Right lobe of liver (tissue), 6 donors: Measurements from ENCODE around the gene PTPRN2. TPM values are rescaled to one million over a fixed set of nuclear protein-coding genes. Genes with fewer than 3 reads are reported as not detected.

Experiments used
- ATAC-seq, 4 donors: fragments of 200-7000 bp; cut with Tn5 transposase; one replicate each; pipeline ENCODE4 v1.9.1; 2020; ENCODE audit warnings: mild to moderate bottlenecking in 4 of 4, moderate library complexity in 4 of 4
- DNase-seq, 3 donors: peaks; one replicate each; pipeline ENCODE4 v3.0.0-alpha.2; 2020
- H3K27ac ChIP-seq, 3 donors: fragments of 200-600 bp; one replicate each; pipeline ENCODE4 v1.8.0; 2022
- H3K27me3 ChIP-seq, 2 donors: fragments of 200-600 bp; one replicate each; pipeline ENCODE4 v1.8.0; 2022
- H3K36me3 ChIP-seq, 4 donors: fragments of 200-600 bp; sonication (generic) in 1 of 4; one replicate each; pipeline versions ENCODE4 v1.5.1 to v1.8.0; 2017 to 2022; ENCODE audit warnings: control low read depth in 1 of 4
- H3K4me1 ChIP-seq, 4 donors: fragments of 200-600 bp; sonication (generic) in 1 of 4; one replicate each; pipeline versions ENCODE4 v1.5.1 to v1.8.0; 2017 to 2022; ENCODE audit warnings: control low read depth in 1 of 4
- H3K4me3 ChIP-seq, 3 donors: fragments of 200-600 bp; one replicate each; pipeline ENCODE4 v1.8.0; 2022
- H3K9me3 ChIP-seq, 4 donors: fragments of 200-600 bp; sonication (generic) in 1 of 4; one replicate each; pipeline versions ENCODE4 v1.5.1 to v1.8.0; 2017 to 2022; ENCODE audit warnings: control low read depth in 1 of 4
- POLR2A ChIP-seq: fragments of 450-650 bp; IDR thresholded peaks from one replicate; pipeline ENCODE4 v1.6.1; 2017; ENCODE audit warnings: antibody characterized with exemption, mild to moderate bottlenecking
- WGBS: methylation state at CpG from one replicate; pipeline ENCODE4 v1.1.6; 2018; ENCODE audit warnings: low coverage, low lambda C conversion rate; ENCODE audit not compliant: insufficient coverage; ENCODE audit errors: missing lambda C conversion rate; 5-methylcytosine and 5-hydroxymethylcytosine counted together
- intact Hi-C, 2 donors: fragments of 100-400 bp; cut with DNase I; formaldehyde crosslinking; loops; one replicate each; pipeline versions ENCODE4 v1.11.2 to v1.14.1; 2022
- total RNA-seq, 6 experiments: library from RNA; depleted of rRNA in 2 of 6; stranded (reverse); fragments of >200 nt in 2 of 6; fragmentation: NEBNext Ultra II Directional in 3 of 6; extraction: Animal tissue kit (Norgen Biotek cat#: 25700) in 3 of 6; gene quantifications; one replicate each; pipeline versions ENCODE4 v1.1.0 to v1.2.4, GENCODE V29; 2016 to 2023
- TF ChIP-seq, protein P1 (sequence below), 4 donors: fragments of 200-600 bp in 3 of 4; fragments of 450-650 bp in 1 of 4; IDR thresholded peaks; one replicate each; pipeline versions ENCODE4 v1.5.1 to v1.8.0; 2016 to 2022; ENCODE audit warnings: antibody characterized with exemption in 4 of 4, mild to moderate bottlenecking in 2 of 4
- donor health status: DM: no; HTN: yes; CAD: no.
- donor health status: DM: no; HTN: no; CAD: no.
- donor health status: DM: no; HTN: no; CAD: no.
- donor health status: DM: no; HTN: yes; CAD: no.
- donor health status: DM: no; HTN: yes; CAD: no.

Gene PTPRN2
- total RNA-seq, 6 experiments from 2014 or later: 0.15 to 0.87 (median 0.67) TPM

DNA sequence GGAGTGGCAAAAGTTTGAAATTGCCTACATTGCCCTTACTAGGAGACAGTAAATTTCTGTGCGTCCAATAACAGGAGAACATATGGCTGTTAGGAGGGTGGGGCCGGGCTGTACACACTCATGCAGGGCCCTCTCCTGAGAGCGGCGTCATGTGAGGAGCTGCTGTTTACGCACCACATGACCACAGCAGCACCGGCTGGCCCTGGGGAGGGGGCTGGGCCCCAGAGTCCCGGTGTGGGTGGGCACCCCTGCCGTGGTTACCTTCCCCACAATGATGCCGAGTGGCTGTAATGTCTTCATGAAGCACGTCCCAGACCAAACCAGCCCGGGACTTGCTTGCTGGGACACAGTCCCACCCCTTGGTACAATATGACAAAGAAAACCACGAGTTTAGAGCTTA, 942.1 kb downstream of the PTPRN2 start:
- Histone ChIP-seq H3K36me3 (no peaks in the 10 kb centered on the region), H3K4me1 (no peaks in the 10 kb centered on the region), H3K27ac (no peak overlapping the region), H3K27me3 (no peaks in the 10 kb centered on the region), H3K4me3 (no peak overlapping the region), H3K9me3 (no peaks in the 10 kb centered on the region)
- ATAC-seq (peak in 1 of 4 donors; percentile 28), DNase-seq (no peak)
- TF ChIP-seq, protein P1, sequence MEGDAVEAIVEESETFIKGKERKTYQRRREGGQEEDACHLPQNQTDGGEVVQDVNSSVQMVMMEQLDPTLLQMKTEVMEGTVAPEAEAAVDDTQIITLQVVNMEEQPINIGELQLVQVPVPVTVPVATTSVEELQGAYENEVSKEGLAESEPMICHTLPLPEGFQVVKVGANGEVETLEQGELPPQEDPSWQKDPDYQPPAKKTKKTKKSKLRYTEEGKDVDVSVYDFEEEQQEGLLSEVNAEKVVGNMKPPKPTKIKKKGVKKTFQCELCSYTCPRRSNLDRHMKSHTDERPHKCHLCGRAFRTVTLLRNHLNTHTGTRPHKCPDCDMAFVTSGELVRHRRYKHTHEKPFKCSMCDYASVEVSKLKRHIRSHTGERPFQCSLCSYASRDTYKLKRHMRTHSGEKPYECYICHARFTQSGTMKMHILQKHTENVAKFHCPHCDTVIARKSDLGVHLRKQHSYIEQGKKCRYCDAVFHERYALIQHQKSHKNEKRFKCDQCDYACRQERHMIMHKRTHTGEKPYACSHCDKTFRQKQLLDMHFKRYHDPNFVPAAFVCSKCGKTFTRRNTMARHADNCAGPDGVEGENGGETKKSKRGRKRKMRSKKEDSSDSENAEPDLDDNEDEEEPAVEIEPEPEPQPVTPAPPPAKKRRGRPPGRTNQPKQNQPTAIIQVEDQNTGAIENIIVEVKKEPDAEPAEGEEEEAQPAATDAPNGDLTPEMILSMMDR (IDR thresholded peaks at IDR 0.05): no peak
- TF ChIP-seq POLR2A: no peak
- 53% methylated on average over 3 of the region's 12 CpGs for WGBS
- intact Hi-C loops: no loop called here

- TF ChIP-seq, protein P1 (IDR thresholded peaks at IDR 0.05): no peak
- TF ChIP-seq POLR2A: no peak
- no peaks in the 10 kb centered on the region for H3K4me1 ChIP-seq
- 61% methylated on average over 9 of the region's 12 CpGs for WGBS
- H3K27ac ChIP-seq: no peak overlapping the region
- no peaks in the 10 kb centered on the region for H3K9me3 ChIP-seq
- no peaks in the 10 kb centered on the region for H3K36me3 ChIP-seq
- intact Hi-C loops: no loop called here
- H3K4me3 ChIP-seq: no peak overlapping the region
- DNase-seq (no peak), ATAC-seq (no peak)
- no peaks in the 10 kb centered on the region for H3K27me3 ChIP-seq
These were observed 942.7 kb downstream of the PTPRN2 start for GRCh38 chr7:157644946-157645345.

- intact Hi-C loops: no loop called here
- Histone ChIP-seq H3K9me3 (no peaks in the 10 kb centered on the region), H3K4me3 (no peak overlapping the region), H3K27ac (no peak overlapping the region), H3K36me3 (no peaks in the 10 kb centered on the region), H3K27me3 (no peaks in the 10 kb centered on the region), H3K4me1 (no peaks in the 10 kb centered on the region)
- no CpG with 5 or more reads among the region's 23 CpGs for WGBS
- DNase-seq: no peak
- ATAC-seq: peak in 1 of 4 donors; percentile 25
- no peak for TF ChIP-seq POLR2A
These were observed 944.1 kb downstream of the PTPRN2 start for GRCh38 chr7:157643525-157643970.

DNA sequence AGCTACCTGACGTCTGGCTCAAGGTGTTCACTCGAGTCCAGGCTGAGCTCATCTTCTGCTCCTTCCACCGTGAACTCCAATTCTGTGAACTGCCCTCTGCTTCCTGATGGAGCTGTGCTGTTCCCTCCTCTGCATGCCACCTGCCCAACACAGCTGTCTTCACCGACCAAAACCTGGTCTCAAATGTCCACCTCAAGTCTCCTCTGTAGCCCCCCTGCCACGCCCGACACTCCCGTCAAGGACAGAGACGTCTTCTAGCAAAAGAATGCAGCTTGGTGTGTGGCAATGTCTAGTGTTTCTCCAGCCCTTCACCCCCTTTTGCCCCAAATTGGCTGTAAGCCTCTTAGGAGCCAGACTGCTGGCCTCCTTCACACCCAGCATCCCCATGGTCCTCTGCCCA, 945.8 kb downstream of the PTPRN2 start:
- TF ChIP-seq, protein P1 (IDR thresholded peaks at IDR 0.05): no peak
- TF ChIP-seq POLR2A: no peak
- DNase-seq (no peak), ATAC-seq (no peak)
- H3K27ac ChIP-seq: no peak overlapping the region
- intact Hi-C loops: no loop called here
- H3K27me3 ChIP-seq: no peaks in the 10 kb centered on the region
- no peak overlapping the region for H3K4me3 ChIP-seq
- WGBS: 80% methylated on average over 8 of the region's 8 CpGs
- H3K4me1 ChIP-seq: no peaks in the 10 kb centered on the region
- no peaks in the 10 kb centered on the region for H3K36me3 ChIP-seq
- H3K9me3 ChIP-seq: no peaks in the 10 kb centered on the region

GRCh38 chr7:157640144-157640543, 947.5 kb downstream of the PTPRN2 start:
- WGBS: 92% methylated on average over 1 of the region's 1 CpG
- TF ChIP-seq, protein P1 (IDR thresholded peaks at IDR 0.05): no peak
- TF ChIP-seq POLR2A: no peak

More at GRCh38 chr7:157640144-157640543, 947.5 kb downstream of the PTPRN2 start:
- H3K27ac ChIP-seq: no peak overlapping the region
- H3K9me3 ChIP-seq: no peaks in the 10 kb centered on the region
- no peak for DNase-seq
- no peaks in the 10 kb centered on the region for H3K27me3 ChIP-seq
- ATAC-seq: no peak
- intact Hi-C loops: no loop called here
- H3K4me3 ChIP-seq: no peak overlapping the region
- no peaks in the 10 kb centered on the region for H3K36me3 ChIP-seq
- H3K4me1 ChIP-seq: no peaks in the 10 kb centered on the region
